H1 (cell line): ENCODE data around the gene DMWD. TPM values are rescaled to one million over a fixed set of nuclear protein-coding genes. Genes with fewer than 3 reads are reported as not detected.

Source experiments
- CTCF ChIA-PET: fragments of 300-600 bp; sonication (Branson Sonifier 250); formaldehyde crosslinking; loops from one replicate; lab custom pipeline; 2021; ENCODE audit not compliant: partially characterized antibody; lab: Charles Lee
- POLR2A ChIA-PET: fragments of 300-600 bp; sonication (Branson Sonifier 250); formaldehyde crosslinking; loops from one replicate; lab custom pipeline; 2021; ENCODE audit warnings: inconsistent platforms; ENCODE audit not compliant: partially characterized antibody; lab: Charles Lee
- DNase-seq, 2 experiments: peaks; one replicate each; pipeline versions ENCODE4 v3.0.0 to v3.0.0-alpha.2; 2010 to 2022; ENCODE audit warnings: low spot score in 2 of 2, low read depth in 1 of 2, mixed read lengths in 1 of 2
- FAIRE-seq: peaks from 2 replicates; lab custom pipeline; 2011; peaks lifted over from hg19 to GRCh38; lab: Jason Lieb, UNC
- H2AFZ ChIP-seq: 2 replicates; pipeline ENCODE4 v1.8.1; 2012; ENCODE audit warnings: low read length, inconsistent platforms
- H2AK5ac ChIP-seq: 2 replicates; pipeline ENCODE4 v1.6.1; 2013; ENCODE audit warnings: low read depth, low read length
- H2BK120ac ChIP-seq: replicated peaks from 2 replicates; pipeline ENCODE3; 2013; ENCODE audit warnings: low read depth, low read length, inconsistent platforms
- H2BK12ac ChIP-seq: 2 replicates; pipeline ENCODE4 v1.6.1; 2013; ENCODE audit warnings: low read depth, low read length
- H2BK15ac ChIP-seq: 2 replicates; pipeline ENCODE4 v1.6.1; 2013; ENCODE audit warnings: low read length
- H2BK20ac ChIP-seq: 2 replicates; pipeline ENCODE4 v1.6.1; 2013; ENCODE audit warnings: low read length
- H2BK5ac ChIP-seq: 2 replicates; pipeline ENCODE4 v1.6.1; 2013; ENCODE audit warnings: low read depth, low read length
- H3K14ac ChIP-seq: 2 replicates; pipeline ENCODE4 v1.6.1; 2013; ENCODE audit warnings: inconsistent platforms; ENCODE audit not compliant: insufficient read length
- H3K18ac ChIP-seq: 2 replicates; pipeline ENCODE4 v1.6.1; 2013; ENCODE audit warnings: low read length; ENCODE audit errors: extremely low read depth
- H3K23ac ChIP-seq: 2 replicates; pipeline ENCODE4 v1.6.1; 2013; ENCODE audit warnings: inconsistent platforms; ENCODE audit not compliant: insufficient read length
- H3K23me2 ChIP-seq: 2 replicates; pipeline ENCODE4 v1.6.1; 2013; ENCODE audit warnings: low read depth, low read length
- H3K27ac ChIP-seq: 2 replicates; pipeline ENCODE4 v1.6.1; 2011; ENCODE audit warnings: low read depth, low read length, inconsistent platforms
- H3K27me3 ChIP-seq, 4 experiments: replicated peaks in 1 of 4; 1 replicate in 1 of 4; 2 replicates in 3 of 4; pipeline versions ENCODE4 v1.6.1 to v1.8.1; 2011 to 2013; ENCODE audit warnings: low read length in 3 of 4, mild to moderate bottlenecking in 3 of 4, inconsistent platforms in 2 of 4, mixed read lengths in 2 of 4, moderate library complexity in 1 of 4; ENCODE audit not compliant: control insufficient read depth in 3 of 4, insufficient read depth in 3 of 4; ENCODE audit errors: extremely low read depth in 1 of 4
- H3K36me3 ChIP-seq, 4 experiments: 2 replicates each; pipeline versions ENCODE4 v1.6.1 to v1.8.1; 2011 to 2013; ENCODE audit warnings: mild to moderate bottlenecking in 4 of 4, low read length in 3 of 4, moderate library complexity in 2 of 4, control low read depth in 1 of 4, inconsistent platforms in 1 of 4; ENCODE audit not compliant: insufficient read depth in 4 of 4, control insufficient read depth in 2 of 4
- H3K4ac ChIP-seq: replicated peaks from 2 replicates; pipeline ENCODE3; 2013; ENCODE audit warnings: low read length, low read depth, mixed read lengths, inconsistent platforms; ENCODE audit not compliant: insufficient read length
- H3K4me1 ChIP-seq, 4 experiments: replicated peaks in 1 of 4; 1 replicate in 1 of 4; 2 replicates in 3 of 4; pipeline versions ENCODE4 v1.6.1 to v1.8.1; 2011 to 2013; ENCODE audit warnings: low read length in 3 of 4, inconsistent platforms in 2 of 4, mixed read lengths in 1 of 4; ENCODE audit not compliant: insufficient read depth in 4 of 4, control insufficient read depth in 3 of 4
- H3K4me2 ChIP-seq, 2 experiments: 2 replicates each; pipeline versions ENCODE4 v1.6.1 to v1.8.1; 2011 to 2013; ENCODE audit warnings: low read depth in 2 of 2, low read length in 2 of 2, control low read depth in 1 of 2, inconsistent platforms in 1 of 2, mild to moderate bottlenecking in 1 of 2; ENCODE audit not compliant: insufficient read depth in 1 of 2
- H3K4me3 ChIP-seq, 4 experiments: fragments of 200-600, 300-600 bp in 1 of 4; sonication (generic), shearing (Covaris generic), sonication (Bioruptor Twin) in 1 of 4; 2 replicates each; pipeline versions ENCODE4 v1.5.1 to v1.8.1; 2011 to 2016; ENCODE audit warnings: low read length in 4 of 4, low read depth in 3 of 4, control low read depth in 2 of 4, inconsistent platforms in 2 of 4, mild to moderate bottlenecking in 2 of 4, mixed read lengths in 1 of 4, moderate library complexity in 1 of 4; ENCODE audit not compliant: insufficient read depth in 2 of 4; ENCODE audit errors: extremely low read depth in 1 of 4
- H3K56ac ChIP-seq: replicated peaks from 2 replicates; pipeline ENCODE3; 2013; ENCODE audit warnings: low read depth, mild to moderate bottlenecking, mixed read lengths, low read length, inconsistent platforms; ENCODE audit not compliant: insufficient read length
- H3K79me1 ChIP-seq: 2 replicates; pipeline ENCODE4 v1.6.1; 2013; ENCODE audit warnings: low read depth, low read length, control low read depth
- H3K79me2 ChIP-seq, 2 experiments: 2 replicates each; pipeline versions ENCODE4 v1.6.1 to v1.8.1; 2012 to 2013; ENCODE audit warnings: low read length in 2 of 2, mild to moderate bottlenecking in 2 of 2, inconsistent platforms in 1 of 2; ENCODE audit not compliant: insufficient read depth in 2 of 2, control insufficient read depth in 1 of 2
- H3K9ac ChIP-seq, 4 experiments: replicated peaks in 1 of 4; 1 replicate in 1 of 4; 2 replicates in 3 of 4; pipeline versions ENCODE4 v1.6.1 to v1.8.1; 2011 to 2013; ENCODE audit warnings: low read depth in 3 of 4, low read length in 3 of 4, control low read depth in 2 of 4, mild to moderate bottlenecking in 2 of 4, moderate library complexity in 2 of 4, inconsistent platforms in 1 of 4; ENCODE audit errors: extremely low read depth in 1 of 4
- H3K9me3 ChIP-seq, 2 experiments: 2 replicates each; pipeline versions ENCODE4 v1.6.1 to v1.8.1; 2012 to 2013; ENCODE audit warnings: mild to moderate bottlenecking in 2 of 2, moderate library complexity in 2 of 2, control low read depth in 1 of 2, inconsistent platforms in 1 of 2, low read depth in 1 of 2, low read length in 1 of 2, mixed read lengths in 1 of 2; ENCODE audit not compliant: insufficient read depth in 2 of 2
- H4K20me1 ChIP-seq, 2 experiments: replicated peaks in 1 of 2; 2 replicates each; pipeline versions ENCODE3 to v1.8.1; 2011 to 2013; ENCODE audit warnings: inconsistent platforms in 2 of 2, low read length in 2 of 2, mild to moderate bottlenecking in 1 of 2; ENCODE audit not compliant: insufficient read depth in 2 of 2, control insufficient read depth in 1 of 2
- H4K5ac ChIP-seq: 2 replicates; pipeline ENCODE4 v1.6.1; 2013; ENCODE audit warnings: low read length, low read depth, mixed read lengths, inconsistent platforms; ENCODE audit not compliant: insufficient read length
- H4K8ac ChIP-seq: 2 replicates; pipeline ENCODE4 v1.8.0; 2013; ENCODE audit warnings: mild to moderate bottlenecking, moderate library complexity, low read length, inconsistent platforms; ENCODE audit not compliant: insufficient read depth; ENCODE audit errors: extremely low read depth
- H4K91ac ChIP-seq: replicated peaks from 2 replicates; pipeline ENCODE3; 2013; ENCODE audit warnings: low read length, mixed read lengths, inconsistent platforms; ENCODE audit not compliant: insufficient read length
- CREB1 ChIP-seq: IDR thresholded peaks from 2 replicates; pipeline ENCODE4 v1.6.1; 2012; ENCODE audit warnings: inconsistent platforms
- EGR1 ChIP-seq: IDR thresholded peaks from 2 replicates; pipeline ENCODE4 v1.6.1; 2011; ENCODE audit warnings: low read depth, low read length, borderline replicate concordance
- GABPA ChIP-seq: IDR thresholded peaks from 2 replicates; pipeline ENCODE4 v1.6.1; 2011; ENCODE audit warnings: mild to moderate bottlenecking, low read length, moderate library complexity, borderline replicate concordance; ENCODE audit not compliant: insufficient read depth
- NRF1 ChIP-seq: IDR thresholded peaks from 2 replicates; pipeline ENCODE4 v1.6.1; 2011; ENCODE audit warnings: mild to moderate bottlenecking, low read depth, low read length, improper control_type of control experiment
- SP1 ChIP-seq: IDR thresholded peaks from 2 replicates; pipeline ENCODE4 v1.6.1; 2011; ENCODE audit warnings: low read depth, low read length
- SRF ChIP-seq: IDR thresholded peaks from 2 replicates; pipeline ENCODE4 v1.6.1; 2011; ENCODE audit warnings: mild to moderate bottlenecking, low read depth, low read length, moderate library complexity
- TAF1 ChIP-seq: IDR thresholded peaks from 2 replicates; pipeline ENCODE4 v1.6.1; 2011; ENCODE audit warnings: mild to moderate bottlenecking, low read depth, low read length
- TAF7 ChIP-seq: optimal IDR thresholded peaks from 2 replicates; pipeline ENCODE3; 2011; ENCODE audit warnings: low read depth, mild to moderate bottlenecking, inconsistent platforms, low read length, moderate library complexity, borderline replicate concordance
- TBP ChIP-seq: IDR thresholded peaks from 2 replicates; pipeline ENCODE4 v1.6.1; 2011; ENCODE audit warnings: low read depth, low read length, improper control_type of control experiment
- USF2 ChIP-seq: IDR thresholded peaks from 2 replicates; pipeline ENCODE4 v1.6.1; 2011; ENCODE audit warnings: low read length, improper control_type of control experiment
- YY1 ChIP-seq: IDR thresholded peaks from 2 replicates; pipeline ENCODE4 v1.6.1; 2011; ENCODE audit warnings: low read depth, mild to moderate bottlenecking, low read length
- WGBS, 2 experiments: shearing (Covaris generic) in 1 of 2; methylation state at CpG; one replicate each; pipeline versions ENCODE4 v1.1.6 to v1.1.7; 2013 to 2015; ENCODE audit warnings: low lambda C conversion rate in 2 of 2, mixed read lengths in 2 of 2, inconsistent platforms in 1 of 2, low coverage in 1 of 2, missing lambda C conversion rate in 1 of 2; ENCODE audit not compliant: insufficient replicate concordance in 2 of 2, insufficient coverage in 1 of 2, insufficient read length in 1 of 2; ENCODE audit errors: extremely low coverage in 1 of 2, missing lambda C conversion rate in 1 of 2; 5-methylcytosine and 5-hydroxymethylcytosine counted together
- polyA plus RNA-seq, 7 experiments: library from polyadenylated mRNA; depleted of rRNA in 3 of 7; stranded (reverse) in 5 of 7; unstranded in 2 of 7; fragments of >200 nt in 5 of 7; fragments of 200-250 nt in 2 of 7; gene quantifications; 1 replicate in 5 of 7; 2 replicates in 1 of 7; 4 replicates in 1 of 7; pipeline versions ENCODE4 v1.2.1 to v1.2.3, GENCODE V29; 2011 to 2013; ENCODE audit warnings: missing spikeins in 2 of 7, mixed read lengths in 2 of 7
- total RNA-seq: library from RNA; stranded (reverse); fragmentation: NEBNext Ultra II Directional; extraction: Animal tissue kit (Norgen Biotek cat#: 25700); gene quantifications from 2 replicates; pipeline ENCODE4 v1.2.1, GENCODE V29; 2021

DMWD gene
- total and polyA plus RNA-seq, 2 of the 8 experiments (the other 6 are each of a cell fraction or from before 2014, with no cell fraction given), result 13.6 to 41.0 TPM

- Histone ChIP-seq H2BK5ac (peak overlapping the region; percentile 64; the same call in 1 of the 2 replicates), H3K14ac (no peak overlapping the region), H4K20me1 (peaks cover 0 to under 1% of the 10 kb centered on the region in 2 experiments), H3K18ac (peak overlapping the region; percentile 78), H3K4me2 (peak overlapping the region; percentile 85 to 88), H3K27ac (peak overlapping the region; percentile 86; the same call in 1 of the 2 replicates), H3K56ac (peak overlapping the region; percentile 78), H3K9ac (peak overlapping the region in 3 of 4 experiments; percentile 70 to 85 (median 78); a peak in 6 of 7 replicates), H3K23ac (no peak overlapping the region), H2AFZ (no peak overlapping the region), H3K23me2 (peaks cover 16% of the 10 kb centered on the region), H3K4me1 (peaks cover 0 to 23% (median 20%) of the 10 kb centered on the region in 4 experiments; a peak in 6 of 7 replicates), H3K27me3 (no peaks in the 10 kb centered on the region), H3K4me3 (peak overlapping the region; percentile 52 to 68 (median 56)), H4K8ac (peak overlapping the region; percentile 75; the same call in 1 of the 2 replicates), H3K79me2 (no peaks in the 10 kb centered on the region), H2BK12ac (no peak overlapping the region), H4K5ac (peak overlapping the region; percentile 52), H2BK120ac (no peak overlapping the region), H2BK20ac (no peak overlapping the region), H2AK5ac (no peak overlapping the region), H3K9me3 (no peaks in the 10 kb centered on the region), H3K36me3 (peaks cover 0 to 7% (median 1%) of the 10 kb centered on the region in 4 experiments; a peak in 5 of 8 replicates), H3K79me1 (no peaks in the 10 kb centered on the region; the same call in 1 of the 2 replicates), H4K91ac (peak overlapping the region; percentile 45), H2BK15ac (no peak overlapping the region), H3K4ac (peak overlapping the region; percentile 12)
- ChIA-PET CTCF (interaction anchor here (0.6 to 8.8 kb wide), 17 partner anchors 12 to 847 kb away, joined by 3 to 107 read pairs (median 6); partner anchors contain the start of gene SIX5), POLR2A (interaction anchor here (0.6 to 12.6 kb wide), 13 partner anchors 10 to 70 kb away, joined by 3 to 175 read pairs (median 7); partner anchors contain the start of genes DMWD, FOXA3, SIX5 and SYMPK)
- DNase-seq, result peak; percentile 67 to 87
- WGBS, 2 experiments, result 1% methylated on average over 17 of the region's 44 CpGs; no CpG with 5 or more reads in 1 of the 2 experiments
- FAIRE-seq, result no peak
- TF ChIP-seq SRF (no peak), EGR1 (peak; percentile 45; the same call in 1 of the 2 replicates), USF2 (no peak), YY1 (peak; percentile 76), SP1 (0 out of 2 replicates have a peak, but pooled peaks have one; percentile 24), CREB1 (peak; percentile 79), TAF7 (peak; percentile 74), TAF1 (0 out of 2 replicates have a peak, but pooled peaks have one; percentile 18), GABPA (no peak), TBP (peak; percentile 64; the same call in 1 of the 2 replicates), NRF1 (no peak)
These were observed 23.0 kb upstream of the DMWD start for GRCh38 chr19:45815481-45816216.
